B cell (primary cell): ENCODE measurements around the gene NMT2.

Source experiments
- EZH2 ChIP-seq: IDR thresholded peaks from 2 replicates; pipeline ENCODE4 v1.6.1; 2012; ENCODE audit warnings: borderline replicate concordance, low read depth, mild to moderate bottlenecking, moderate library complexity, low read length; ENCODE audit not compliant: insufficient read depth, poor library complexity, severe bottlenecking
- TF ChIP-seq, protein P1 (sequence below): fragments of 200-600 bp; IDR thresholded peaks from one replicate; pipeline ENCODE4 v1.8.0; 2022; ENCODE audit warnings: antibody characterized with exemption, mild to moderate bottlenecking

DNA sequence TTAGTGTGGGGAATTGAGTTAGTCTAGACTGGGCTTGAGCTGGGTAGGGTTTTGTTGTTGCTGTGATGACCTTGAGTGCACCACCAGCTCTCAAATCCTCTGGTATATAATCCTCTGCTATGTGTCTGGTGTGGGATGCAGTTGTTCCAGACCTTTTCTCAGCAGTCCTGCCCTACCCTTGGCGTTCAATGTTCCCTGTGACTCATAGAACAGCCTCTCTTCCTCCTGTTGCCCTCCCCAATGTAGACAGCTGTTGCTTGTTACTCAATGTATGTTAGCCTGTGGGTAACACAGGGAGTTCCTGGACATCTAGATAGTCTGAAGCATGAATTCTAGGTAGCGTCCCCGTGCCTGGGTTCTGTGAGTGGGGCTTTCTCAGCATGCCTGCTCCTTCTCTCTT lies 99.7 kb downstream of the NMT2 start:
- TF ChIP-seq EZH2: no peak
- TF ChIP-seq, protein P1, sequence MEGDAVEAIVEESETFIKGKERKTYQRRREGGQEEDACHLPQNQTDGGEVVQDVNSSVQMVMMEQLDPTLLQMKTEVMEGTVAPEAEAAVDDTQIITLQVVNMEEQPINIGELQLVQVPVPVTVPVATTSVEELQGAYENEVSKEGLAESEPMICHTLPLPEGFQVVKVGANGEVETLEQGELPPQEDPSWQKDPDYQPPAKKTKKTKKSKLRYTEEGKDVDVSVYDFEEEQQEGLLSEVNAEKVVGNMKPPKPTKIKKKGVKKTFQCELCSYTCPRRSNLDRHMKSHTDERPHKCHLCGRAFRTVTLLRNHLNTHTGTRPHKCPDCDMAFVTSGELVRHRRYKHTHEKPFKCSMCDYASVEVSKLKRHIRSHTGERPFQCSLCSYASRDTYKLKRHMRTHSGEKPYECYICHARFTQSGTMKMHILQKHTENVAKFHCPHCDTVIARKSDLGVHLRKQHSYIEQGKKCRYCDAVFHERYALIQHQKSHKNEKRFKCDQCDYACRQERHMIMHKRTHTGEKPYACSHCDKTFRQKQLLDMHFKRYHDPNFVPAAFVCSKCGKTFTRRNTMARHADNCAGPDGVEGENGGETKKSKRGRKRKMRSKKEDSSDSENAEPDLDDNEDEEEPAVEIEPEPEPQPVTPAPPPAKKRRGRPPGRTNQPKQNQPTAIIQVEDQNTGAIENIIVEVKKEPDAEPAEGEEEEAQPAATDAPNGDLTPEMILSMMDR: no peak
